ENCODE data around the gene ITGBL1.

DNA sequence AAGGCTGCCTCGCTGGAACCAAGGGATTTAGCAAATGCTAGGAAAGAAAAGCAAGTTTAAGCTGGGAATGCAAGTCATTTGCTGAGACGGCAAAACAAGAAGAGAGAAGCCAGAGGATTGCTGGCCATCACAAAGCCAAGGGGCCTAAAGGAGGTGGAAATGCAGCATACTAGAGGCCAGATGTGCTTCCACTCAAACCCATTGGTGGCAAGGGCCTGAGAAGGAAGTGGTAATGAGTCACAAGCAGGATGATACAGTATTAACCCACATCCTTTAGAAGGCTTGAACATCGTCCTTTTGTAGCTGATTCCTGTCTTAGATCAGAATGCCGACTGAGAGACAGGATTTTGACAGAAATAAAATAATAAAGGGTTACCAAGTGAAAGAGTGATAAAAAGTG is 68.2 kb downstream of the ITGBL1 start:
- TF ChIP-seq, protein P1, sequence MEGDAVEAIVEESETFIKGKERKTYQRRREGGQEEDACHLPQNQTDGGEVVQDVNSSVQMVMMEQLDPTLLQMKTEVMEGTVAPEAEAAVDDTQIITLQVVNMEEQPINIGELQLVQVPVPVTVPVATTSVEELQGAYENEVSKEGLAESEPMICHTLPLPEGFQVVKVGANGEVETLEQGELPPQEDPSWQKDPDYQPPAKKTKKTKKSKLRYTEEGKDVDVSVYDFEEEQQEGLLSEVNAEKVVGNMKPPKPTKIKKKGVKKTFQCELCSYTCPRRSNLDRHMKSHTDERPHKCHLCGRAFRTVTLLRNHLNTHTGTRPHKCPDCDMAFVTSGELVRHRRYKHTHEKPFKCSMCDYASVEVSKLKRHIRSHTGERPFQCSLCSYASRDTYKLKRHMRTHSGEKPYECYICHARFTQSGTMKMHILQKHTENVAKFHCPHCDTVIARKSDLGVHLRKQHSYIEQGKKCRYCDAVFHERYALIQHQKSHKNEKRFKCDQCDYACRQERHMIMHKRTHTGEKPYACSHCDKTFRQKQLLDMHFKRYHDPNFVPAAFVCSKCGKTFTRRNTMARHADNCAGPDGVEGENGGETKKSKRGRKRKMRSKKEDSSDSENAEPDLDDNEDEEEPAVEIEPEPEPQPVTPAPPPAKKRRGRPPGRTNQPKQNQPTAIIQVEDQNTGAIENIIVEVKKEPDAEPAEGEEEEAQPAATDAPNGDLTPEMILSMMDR (IDR thresholded peaks at IDR 0.05), result no peak
- TF ChIP-seq EZH2 (IDR thresholded peaks at IDR 0.05; ENCODE audit: borderline replicate concordance, insufficient read depth, low read depth, low read length, poor library complexity, severe bottlenecking), result no peak

Measured in B cell (primary cell).